ENCODE data around the gene APOC1. TPM values are rescaled to one million over a fixed set of nuclear protein-coding genes. Genes with fewer than 3 reads are reported as not detected.

APOC1 gene
- total RNA-seq, 1 experiment from 2014 or later, result 86.5 TPM

DNA sequence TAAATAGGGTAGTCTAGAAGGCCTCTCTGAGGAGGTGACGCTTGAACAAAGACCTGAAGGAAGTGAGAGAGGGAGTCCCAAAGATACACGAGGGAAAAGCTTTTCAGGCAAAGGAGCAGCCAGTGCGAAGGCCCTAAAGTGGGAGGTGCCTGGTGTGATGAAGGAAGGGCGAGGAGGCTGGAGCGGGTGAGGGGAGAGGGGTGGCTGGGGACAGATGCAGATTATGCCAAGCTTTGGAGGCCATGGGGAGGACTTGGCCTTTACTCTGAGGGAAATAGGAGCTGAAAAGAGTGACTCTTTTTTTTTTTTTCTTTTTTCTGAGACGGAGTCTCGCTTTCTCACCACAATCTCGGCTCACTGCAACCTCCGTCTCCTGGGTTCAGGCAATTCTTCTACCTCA is 43.7 kb downstream of the APOC1 start:
- Mint-ChIP-seq H3K4me1 (peaks cover 22% of the 10 kb centered on the region), H3K4me3 (no peak overlapping the region), H3K27me3 (ENCODE audit: low read depth) (no peaks in the 10 kb centered on the region), H3K27ac (peak overlapping the region; percentile 14), H3K36me3 (peaks cover 14% of the 10 kb centered on the region), H3K9me3 (no peaks in the 10 kb centered on the region)
- ChIA-PET POLR2A (interaction anchor here (0.5 to 0.7 kb wide), 2 partner anchors 110 to 182 kb away, joined by 3 to 6 read pairs; no protein-coding TSS in a partner anchor), CTCF (interaction anchor here (1.0 kb wide), 1 partner anchor 53 kb away, joined by 3 read pairs; the partner anchor contains the start of gene APOE)
- TF ChIP-seq CREM (CRISPR knock-in tag; IDR thresholded peaks at IDR 0.05) (no peak), NR2C2 (CRISPR knock-in tag; IDR thresholded peaks at IDR 0.05) (no peak)
- DNase-seq (ENCODE audit: low spot score) (no peak), ATAC-seq (no peak)

DNA sequence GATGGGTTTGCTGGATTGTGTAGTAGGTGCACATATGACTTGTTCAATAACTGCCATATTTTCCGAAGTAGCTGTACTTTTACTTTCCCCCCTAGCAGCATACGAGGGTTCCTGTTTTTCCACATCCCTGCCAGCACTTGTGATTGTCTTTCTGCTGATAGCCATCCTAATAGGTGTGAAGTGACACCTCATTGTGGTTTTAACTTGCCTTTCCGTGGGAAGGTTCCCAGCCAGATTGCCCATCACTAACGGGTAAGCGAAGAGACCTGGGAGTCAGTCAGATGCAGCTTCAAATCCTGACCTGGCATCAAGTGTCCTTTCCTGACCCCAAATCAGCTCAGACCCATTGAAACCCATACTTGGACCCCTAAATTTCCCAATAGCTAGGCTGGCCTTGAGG is 45.3 kb downstream of the APOC1 start:
- CTCF ChIA-PET, result interaction anchor here (1.4 kb wide), 1 partner anchor 8 kb away, joined by 4 read pairs; no protein-coding TSS in a partner anchor
- Mint-ChIP-seq H3K36me3 (peaks cover 23% of the 10 kb centered on the region), H3K27me3 (ENCODE audit: low read depth) (no peaks in the 10 kb centered on the region), H3K27ac (no peak overlapping the region), H3K4me1 (peaks cover 17% of the 10 kb centered on the region), H3K9me3 (no peaks in the 10 kb centered on the region), H3K4me3 (no peak overlapping the region)
- TF ChIP-seq ZNF396 (CRISPR knock-in tag; IDR thresholded peaks at IDR 0.05; ENCODE audit: borderline replicate concordance) (no peak), ESRRA (CRISPR knock-in tag; IDR thresholded peaks at IDR 0.05; ENCODE audit: borderline replicate concordance) (no peak), NR3C1 (CRISPR knock-in tag; conservative IDR thresholded peaks at IDR 0.05; ENCODE audit: low read depth) (no peak), TEAD4 (CRISPR knock-in tag; IDR thresholded peaks at IDR 0.05) (no peak), TEAD1 (CRISPR knock-in tag; IDR thresholded peaks at IDR 0.05) (no peak), TP53 (CRISPR knock-in tag; IDR thresholded peaks at IDR 0.05) (no peak)
- TF ChIP-seq, protein P1, sequence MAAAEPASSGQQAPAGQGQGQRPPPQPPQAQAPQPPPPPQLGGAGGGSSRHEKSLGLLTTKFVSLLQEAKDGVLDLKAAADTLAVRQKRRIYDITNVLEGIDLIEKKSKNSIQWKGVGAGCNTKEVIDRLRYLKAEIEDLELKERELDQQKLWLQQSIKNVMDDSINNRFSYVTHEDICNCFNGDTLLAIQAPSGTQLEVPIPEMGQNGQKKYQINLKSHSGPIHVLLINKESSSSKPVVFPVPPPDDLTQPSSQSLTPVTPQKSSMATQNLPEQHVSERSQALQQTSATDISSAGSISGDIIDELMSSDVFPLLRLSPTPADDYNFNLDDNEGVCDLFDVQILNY (CRISPR knock-in tag; IDR thresholded peaks at IDR 0.05), result no peak
- POLR2A ChIA-PET, result interaction anchor here (0.5 kb wide), 1 partner anchor 19 kb away, joined by 5 read pairs; no protein-coding TSS in a partner anchor
- DNase-seq (ENCODE audit: low spot score), result no peak
- no peak for ATAC-seq

DNA sequence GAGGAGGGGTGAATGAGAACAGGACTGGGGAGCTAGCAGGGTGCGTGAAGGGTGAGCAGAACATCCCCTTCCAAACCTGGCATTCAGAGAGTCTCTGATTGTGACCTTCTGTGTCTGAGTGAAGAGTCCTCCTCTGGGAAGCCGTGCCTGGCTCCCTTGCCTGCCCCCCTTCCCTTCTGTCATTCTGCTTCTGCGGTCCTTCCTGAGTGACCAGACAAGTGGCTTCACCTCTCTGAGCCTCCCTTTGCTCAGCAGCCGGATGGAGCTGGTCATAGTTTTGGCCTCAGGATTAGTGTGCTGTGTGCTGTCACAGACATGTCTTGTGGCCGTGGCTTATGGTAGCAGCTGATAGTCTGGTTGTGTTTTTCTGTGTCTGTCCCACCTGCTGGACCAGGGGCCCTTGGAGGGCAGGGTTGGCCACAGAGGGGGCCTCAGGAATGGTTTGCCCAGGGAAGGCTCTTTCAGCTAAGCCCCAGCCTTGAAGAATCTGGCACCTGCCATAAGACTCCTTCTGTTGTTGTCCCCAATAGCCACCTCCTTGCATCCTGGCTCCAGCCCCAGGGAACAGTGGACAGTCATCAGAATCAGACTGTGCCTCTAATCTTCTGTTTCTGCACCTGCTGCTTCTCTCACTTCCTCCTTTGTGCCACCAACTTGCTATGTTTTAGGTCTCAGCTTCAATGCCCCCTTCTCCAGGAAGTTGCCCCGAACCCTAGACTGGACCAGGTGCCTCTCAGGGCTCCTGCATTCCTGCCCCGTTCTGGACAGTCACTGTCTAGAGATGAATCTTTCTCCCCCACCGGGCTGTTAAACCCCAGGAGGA is 46.7 kb downstream of the APOC1 start:
- Mint-ChIP-seq H3K4me1 (peaks cover 11% of the 10 kb centered on the region), H3K27me3 (ENCODE audit: low read depth) (no peaks in the 10 kb centered on the region), H3K9me3 (no peaks in the 10 kb centered on the region), H3K4me3 (no peak overlapping the region), H3K36me3 (peaks cover 27% of the 10 kb centered on the region), H3K27ac (peak overlapping the region; percentile 49; the same call in 1 of the 2 replicates)
- TF ChIP-seq CREM (CRISPR knock-in tag; IDR thresholded peaks at IDR 0.05), result no peak
- TF ChIP-seq SMAD4 (CRISPR knock-in tag; IDR thresholded peaks at IDR 0.05), result no peak
- no peak for TF ChIP-seq ZBTB21 (CRISPR knock-in tag; IDR thresholded peaks at IDR 0.05; ENCODE audit: borderline replicate concordance)
- no peak for TF ChIP-seq FOXP1 (CRISPR knock-in tag; IDR thresholded peaks at IDR 0.05; ENCODE audit: borderline replicate concordance)
- no peak for TF ChIP-seq EMX1 (CRISPR knock-in tag; IDR thresholded peaks at IDR 0.05)
- TF ChIP-seq, protein P2, sequence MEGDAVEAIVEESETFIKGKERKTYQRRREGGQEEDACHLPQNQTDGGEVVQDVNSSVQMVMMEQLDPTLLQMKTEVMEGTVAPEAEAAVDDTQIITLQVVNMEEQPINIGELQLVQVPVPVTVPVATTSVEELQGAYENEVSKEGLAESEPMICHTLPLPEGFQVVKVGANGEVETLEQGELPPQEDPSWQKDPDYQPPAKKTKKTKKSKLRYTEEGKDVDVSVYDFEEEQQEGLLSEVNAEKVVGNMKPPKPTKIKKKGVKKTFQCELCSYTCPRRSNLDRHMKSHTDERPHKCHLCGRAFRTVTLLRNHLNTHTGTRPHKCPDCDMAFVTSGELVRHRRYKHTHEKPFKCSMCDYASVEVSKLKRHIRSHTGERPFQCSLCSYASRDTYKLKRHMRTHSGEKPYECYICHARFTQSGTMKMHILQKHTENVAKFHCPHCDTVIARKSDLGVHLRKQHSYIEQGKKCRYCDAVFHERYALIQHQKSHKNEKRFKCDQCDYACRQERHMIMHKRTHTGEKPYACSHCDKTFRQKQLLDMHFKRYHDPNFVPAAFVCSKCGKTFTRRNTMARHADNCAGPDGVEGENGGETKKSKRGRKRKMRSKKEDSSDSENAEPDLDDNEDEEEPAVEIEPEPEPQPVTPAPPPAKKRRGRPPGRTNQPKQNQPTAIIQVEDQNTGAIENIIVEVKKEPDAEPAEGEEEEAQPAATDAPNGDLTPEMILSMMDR (IDR thresholded peaks at IDR 0.05), result no peak
- TF ChIP-seq, protein P3, sequence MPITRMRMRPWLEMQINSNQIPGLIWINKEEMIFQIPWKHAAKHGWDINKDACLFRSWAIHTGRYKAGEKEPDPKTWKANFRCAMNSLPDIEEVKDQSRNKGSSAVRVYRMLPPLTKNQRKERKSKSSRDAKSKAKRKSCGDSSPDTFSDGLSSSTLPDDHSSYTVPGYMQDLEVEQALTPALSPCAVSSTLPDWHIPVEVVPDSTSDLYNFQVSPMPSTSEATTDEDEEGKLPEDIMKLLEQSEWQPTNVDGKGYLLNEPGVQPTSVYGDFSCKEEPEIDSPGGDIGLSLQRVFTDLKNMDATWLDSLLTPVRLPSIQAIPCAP (CRISPR knock-in tag; IDR thresholded peaks at IDR 0.05), result no peak
- TF ChIP-seq, protein P4, sequence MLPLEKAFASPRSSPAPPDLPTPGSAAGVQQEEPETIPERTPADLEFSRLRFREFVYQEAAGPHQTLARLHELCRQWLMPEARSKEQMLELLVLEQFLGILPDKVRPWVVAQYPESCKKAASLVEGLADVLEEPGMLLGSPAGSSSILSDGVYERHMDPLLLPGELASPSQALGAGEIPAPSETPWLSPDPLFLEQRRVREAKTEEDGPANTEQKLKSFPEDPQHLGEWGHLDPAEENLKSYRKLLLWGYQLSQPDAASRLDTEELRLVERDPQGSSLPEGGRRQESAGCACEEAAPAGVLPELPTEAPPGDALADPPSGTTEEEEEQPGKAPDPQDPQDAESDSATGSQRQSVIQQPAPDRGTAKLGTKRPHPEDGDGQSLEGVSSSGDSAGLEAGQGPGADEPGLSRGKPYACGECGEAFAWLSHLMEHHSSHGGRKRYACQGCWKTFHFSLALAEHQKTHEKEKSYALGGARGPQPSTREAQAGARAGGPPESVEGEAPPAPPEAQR (CRISPR knock-in tag; IDR thresholded peaks at IDR 0.05), result no peak
- no peak for TF ChIP-seq IRF2 (CRISPR knock-in tag; IDR thresholded peaks at IDR 0.05; ENCODE audit: borderline replicate concordance, low read depth)
- TF ChIP-seq CBFB (CRISPR knock-in tag; IDR thresholded peaks at IDR 0.05; ENCODE audit: low read depth), result no peak
- TF ChIP-seq, protein P5, sequence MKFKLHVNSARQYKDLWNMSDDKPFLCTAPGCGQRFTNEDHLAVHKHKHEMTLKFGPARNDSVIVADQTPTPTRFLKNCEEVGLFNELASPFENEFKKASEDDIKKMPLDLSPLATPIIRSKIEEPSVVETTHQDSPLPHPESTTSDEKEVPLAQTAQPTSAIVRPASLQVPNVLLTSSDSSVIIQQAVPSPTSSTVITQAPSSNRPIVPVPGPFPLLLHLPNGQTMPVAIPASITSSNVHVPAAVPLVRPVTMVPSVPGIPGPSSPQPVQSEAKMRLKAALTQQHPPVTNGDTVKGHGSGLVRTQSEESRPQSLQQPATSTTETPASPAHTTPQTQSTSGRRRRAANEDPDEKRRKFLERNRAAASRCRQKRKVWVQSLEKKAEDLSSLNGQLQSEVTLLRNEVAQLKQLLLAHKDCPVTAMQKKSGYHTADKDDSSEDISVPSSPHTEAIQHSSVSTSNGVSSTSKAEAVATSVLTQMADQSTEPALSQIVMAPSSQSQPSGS (CRISPR knock-in tag; IDR thresholded peaks at IDR 0.05; ENCODE audit: borderline replicate concordance, low read depth), result no peak
- no peak for TF ChIP-seq FOXK1 (CRISPR knock-in tag; IDR thresholded peaks at IDR 0.05)
- DNase-seq (ENCODE audit: low spot score) (no peak), ATAC-seq (no peak)
- CTCF ChIA-PET, result interaction anchor here (1.1 to 2.3 kb wide), 2 partner anchors 28 to 51 kb away, joined by 4 to 6 read pairs; no protein-coding TSS in a partner anchor
- POLR2A ChIA-PET, result no interaction called here
